GM18507 (cell line): Measurements from ENCODE around the gene NREP.

Experiments
- DNase-seq: peaks from one replicate; pipeline ENCODE4 v3.0.0; 2011; ENCODE audit warnings: low read depth; ENCODE audit not compliant: insufficient read length; ENCODE audit errors: extremely low spot score
- FAIRE-seq: peaks from 2 replicates; lab custom pipeline; 2011; peaks lifted over from hg19 to GRCh38; lab: Jason Lieb, UNC

NREP gene, protein sequence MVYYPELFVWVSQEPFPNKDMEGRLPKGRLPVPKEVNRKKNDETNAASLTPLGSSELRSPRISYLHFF

GRCh38 chr5:111756581-111757354 lies at the start of gene NREP:
Gene NREP (minus strand): TSS chr5:111757194. CDS start chr5:111755772, 1,422 bp downstream.
- no peak for FAIRE-seq
- no peak for DNase-seq

- FAIRE-seq: no peak
- DNase-seq: no peak
These were observed 49.8 kb upstream of the NREP start for GRCh38 chr5:111806753-111807152.

- FAIRE-seq (no peak), DNase-seq (no peak)
These were observed 49.2 kb upstream of the NREP start for GRCh38 chr5:111806156-111806555.

DNA sequence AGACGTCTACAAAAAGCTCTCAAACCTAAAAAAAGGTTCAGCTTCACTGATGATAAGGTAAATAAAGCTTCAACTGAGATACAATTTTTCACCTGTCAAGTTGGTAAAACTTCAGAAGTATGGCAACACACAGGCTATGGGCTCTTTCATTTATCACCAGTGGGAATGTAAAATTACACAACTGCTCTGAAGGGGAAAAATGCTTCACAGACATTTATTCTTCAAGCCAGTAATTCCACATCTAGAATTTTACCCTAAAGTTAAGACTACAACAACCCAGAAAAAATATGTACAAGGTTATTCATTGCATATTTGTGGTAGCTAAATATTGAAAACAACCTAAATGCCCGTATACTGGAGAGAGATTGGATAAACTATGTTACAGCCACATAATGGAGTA lies 48.1 kb upstream of the NREP start:
- DNase-seq (no peak), FAIRE-seq (no peak)

- DNase-seq (no peak), FAIRE-seq (no peak)
These were observed 43.4 kb upstream of the NREP start for GRCh38 chr5:111800351-111800750.

DNA sequence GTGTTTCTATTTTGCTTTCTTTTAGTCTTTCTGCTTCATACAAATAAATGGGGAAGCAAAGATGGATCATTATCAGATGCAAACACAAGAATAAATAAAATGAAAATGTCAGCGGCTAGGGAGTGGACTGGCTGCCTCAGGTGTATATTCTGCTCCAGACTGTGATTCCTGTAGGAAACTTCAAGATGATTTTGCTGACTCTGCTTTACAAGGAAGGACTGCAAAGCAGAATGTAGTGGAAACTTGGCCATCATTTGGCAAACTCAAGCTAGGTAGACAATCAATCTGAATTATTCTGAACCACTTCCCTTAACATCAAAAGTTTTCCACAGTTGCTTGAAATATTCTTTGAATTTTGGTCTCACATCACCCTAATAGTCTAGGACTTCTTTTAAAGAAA lies 38.1 kb upstream of the NREP start:
- FAIRE-seq (no peak), DNase-seq (no peak)

DNA sequence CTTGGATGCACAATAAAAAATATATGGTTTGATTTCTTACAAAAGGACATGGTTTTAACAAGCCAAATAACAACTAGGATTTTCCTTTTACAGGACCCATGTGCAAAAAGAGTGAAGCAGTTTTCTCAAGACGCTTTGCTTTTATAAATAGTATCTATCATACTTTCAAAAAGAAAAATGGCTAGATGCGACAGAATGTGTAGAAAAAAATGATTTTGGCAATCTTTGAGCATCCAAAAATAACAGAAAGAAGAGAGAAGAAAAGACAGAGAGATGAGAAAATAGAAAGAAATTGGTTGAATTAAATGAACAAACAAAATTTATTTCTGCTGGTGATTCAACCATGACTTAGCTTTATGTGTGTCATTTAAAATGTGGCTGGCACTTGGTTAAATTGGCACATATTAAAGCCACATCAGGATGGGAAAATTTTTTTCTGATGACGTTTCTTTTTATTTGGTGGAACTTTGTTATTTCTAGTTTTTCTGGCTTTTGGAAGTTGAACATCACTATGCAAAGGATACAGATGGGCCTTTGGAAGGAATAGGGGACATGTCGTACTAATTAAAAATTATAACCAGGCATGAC lies 35.6 kb upstream of the NREP start:
- no peak for DNase-seq

DNA sequence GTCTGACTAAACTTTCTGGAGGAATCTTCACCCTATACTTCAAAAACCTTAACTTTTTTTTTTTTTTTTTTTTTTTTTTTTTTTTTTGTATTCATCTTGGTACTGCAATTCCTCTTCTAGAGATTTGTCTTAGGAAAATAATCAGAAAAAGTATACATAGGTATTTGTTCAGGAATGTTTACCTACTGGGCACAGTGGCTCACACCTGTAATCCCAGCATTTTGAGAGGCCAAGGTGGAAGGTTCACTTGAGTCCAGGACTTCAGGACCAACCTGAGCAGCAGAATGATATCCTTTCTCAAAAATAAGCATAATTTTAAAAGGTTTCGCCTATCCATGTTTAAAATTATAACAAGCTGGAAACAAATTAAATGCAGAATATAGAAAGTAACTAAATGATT lies 33.3 kb upstream of the NREP start:
- no peak for DNase-seq
- no peak for FAIRE-seq

More for the DNA sequence above, 35.6 kb upstream of the NREP start:
- no peak for FAIRE-seq

DNA sequence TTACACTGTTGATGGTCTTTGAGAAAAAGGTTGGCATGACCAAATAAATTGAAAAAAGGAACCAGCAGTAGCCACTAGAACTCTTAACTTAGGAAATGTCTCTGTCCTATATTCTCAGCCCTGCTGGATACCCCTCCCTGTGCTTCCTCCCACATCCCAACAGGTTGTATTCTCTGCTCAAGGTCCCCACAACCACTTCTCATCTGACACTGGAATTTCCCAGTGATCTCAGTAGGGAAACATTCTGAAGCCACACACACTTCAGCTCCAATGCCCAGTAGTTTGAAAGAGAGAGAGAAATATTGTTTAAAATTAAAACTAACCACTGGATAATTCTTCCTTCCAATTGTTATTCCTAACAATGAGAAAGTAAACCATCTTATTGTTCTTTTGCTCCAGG lies 30.0 kb upstream of the NREP start:
- no peak for DNase-seq
- FAIRE-seq: no peak

- DNase-seq (no peak), FAIRE-seq (no peak)
These were observed 27.6 kb upstream of the NREP start for GRCh38 chr5:111784491-111785181.

DNA sequence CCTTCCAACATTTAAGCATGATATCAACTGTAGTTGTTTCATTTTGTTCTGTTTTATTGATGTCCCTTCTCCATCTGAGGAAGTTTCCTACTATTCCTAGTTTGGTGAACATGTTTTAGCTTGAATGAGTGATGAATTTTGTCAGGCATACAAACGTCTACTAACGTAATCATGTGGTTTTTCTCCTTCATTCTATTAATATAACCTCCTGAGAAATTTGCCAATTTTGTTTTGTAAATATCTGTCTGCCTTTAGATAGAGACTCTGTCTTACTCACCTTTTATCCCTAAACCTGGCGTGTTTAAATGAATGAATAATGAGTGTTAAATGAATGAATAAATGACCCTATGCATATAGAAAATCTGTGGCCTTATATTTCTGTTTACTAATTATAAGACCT lies 26.5 kb upstream of the NREP start:
- FAIRE-seq: no peak
- no peak for DNase-seq

DNA sequence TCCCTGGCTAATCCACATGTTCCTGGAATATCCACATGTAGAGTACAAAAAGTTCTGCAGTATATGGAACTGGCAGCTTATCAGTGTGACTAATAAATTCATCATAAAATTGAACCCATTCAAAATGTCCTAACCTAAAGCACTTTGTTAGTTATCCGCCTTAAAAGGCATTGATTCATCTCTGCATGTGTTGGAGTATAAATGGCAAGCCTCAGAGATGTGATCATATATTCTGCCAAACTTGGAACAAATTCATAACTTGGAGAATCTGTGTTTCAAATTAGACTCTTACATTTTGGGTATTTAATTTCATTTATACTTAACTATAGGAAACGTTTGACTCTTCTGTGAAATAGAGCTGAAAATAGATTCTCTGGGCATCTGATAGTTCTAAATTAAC lies 25.2 kb upstream of the NREP start:
- FAIRE-seq (no peak), DNase-seq (no peak)

- FAIRE-seq (no peak), DNase-seq (no peak)
These were observed 24.2 kb upstream of the NREP start for GRCh38 chr5:111781200-111781599.

DNA sequence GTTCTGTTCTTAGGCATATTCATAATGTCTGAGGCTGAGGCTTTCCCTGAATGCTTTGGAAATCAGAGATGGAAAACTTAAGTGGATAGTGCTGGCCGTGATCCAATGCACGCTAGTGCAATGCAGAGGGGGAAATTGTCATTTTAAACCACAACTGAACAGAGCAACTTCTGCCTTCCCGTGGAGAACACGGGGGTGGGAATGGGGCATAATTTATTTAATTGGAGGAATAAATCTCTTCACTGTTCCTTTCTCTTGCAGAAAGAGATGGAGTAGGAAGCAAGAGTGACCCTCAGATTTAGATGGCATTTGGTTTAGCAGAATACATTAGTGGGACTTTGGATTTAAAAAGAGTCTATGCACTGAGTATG lies 22.9 kb upstream of the NREP start:
- DNase-seq: no peak
- FAIRE-seq: no peak

DNA sequence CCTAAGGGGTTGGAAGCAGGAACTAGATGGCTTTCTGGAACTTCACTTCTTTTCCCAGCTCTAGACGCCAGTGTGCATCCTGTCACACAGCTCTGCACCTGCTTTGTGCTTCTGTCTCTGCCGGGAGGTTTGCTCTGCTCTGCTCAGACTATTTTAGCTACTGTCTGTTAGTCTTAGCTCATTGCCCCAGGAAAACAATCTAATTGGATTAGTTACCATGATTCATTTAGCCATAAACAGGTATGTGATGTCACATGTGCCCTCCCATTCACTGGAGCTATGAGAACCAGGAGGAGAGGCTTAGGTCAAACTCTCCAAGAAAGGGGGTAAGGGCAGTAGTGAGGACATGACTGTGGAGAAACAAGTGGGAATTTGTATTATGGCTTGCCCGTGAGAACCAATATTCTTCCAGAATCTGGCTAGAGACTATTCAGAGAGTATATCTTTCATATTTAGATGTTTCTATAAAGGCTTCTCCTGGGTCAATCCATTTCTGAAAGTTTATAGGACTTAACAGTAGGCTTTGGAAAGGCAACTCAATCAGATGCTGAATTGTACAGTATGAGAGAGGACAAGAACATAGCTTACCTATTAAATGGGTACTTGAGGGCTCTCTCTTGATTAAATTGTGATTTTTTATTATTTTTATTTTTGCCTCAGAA lies 22.4 kb upstream of the NREP start:
- FAIRE-seq (no peak), DNase-seq (no peak)

DNA sequence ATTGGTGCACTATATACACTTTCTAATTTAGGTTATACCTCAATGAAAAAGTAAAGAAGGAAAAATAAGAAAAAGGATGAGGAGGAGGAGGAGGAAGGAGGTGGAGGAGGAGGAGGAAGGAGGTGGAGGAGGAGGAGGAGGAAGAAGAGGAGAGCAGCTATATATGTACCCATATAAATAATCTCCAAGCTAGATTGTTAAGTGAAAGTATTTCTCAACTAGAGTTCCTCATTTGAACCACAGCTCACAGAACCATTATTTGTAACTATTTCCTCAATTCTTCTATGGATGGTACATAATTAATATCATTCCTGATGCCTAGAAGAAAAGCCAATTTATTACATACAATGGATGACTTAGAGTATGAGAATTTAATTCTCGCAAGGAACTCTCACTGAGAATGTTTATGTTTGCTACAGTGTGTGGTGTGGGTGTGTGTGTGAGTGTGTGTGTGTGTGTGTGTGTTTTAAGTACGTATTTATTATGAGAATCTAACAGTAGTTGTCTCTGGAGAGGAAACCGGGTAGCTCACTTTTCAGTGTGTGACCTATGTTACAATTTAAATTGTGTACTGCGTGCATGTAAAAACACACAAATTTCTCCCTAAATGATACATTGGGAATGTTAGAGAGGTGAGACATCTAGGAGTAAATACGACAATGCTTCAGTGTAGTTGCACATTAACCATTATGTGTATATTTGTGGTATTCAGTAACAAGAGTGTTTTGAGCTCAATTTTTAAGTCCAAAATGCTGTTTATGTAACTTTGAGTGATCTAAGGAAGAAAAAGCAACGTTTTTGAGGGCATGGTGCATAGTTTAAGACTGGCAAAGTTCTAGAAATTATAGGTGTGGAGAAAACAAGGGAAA lies 20.2 kb upstream of the NREP start:
- FAIRE-seq: peak; percentile 45

DNA sequence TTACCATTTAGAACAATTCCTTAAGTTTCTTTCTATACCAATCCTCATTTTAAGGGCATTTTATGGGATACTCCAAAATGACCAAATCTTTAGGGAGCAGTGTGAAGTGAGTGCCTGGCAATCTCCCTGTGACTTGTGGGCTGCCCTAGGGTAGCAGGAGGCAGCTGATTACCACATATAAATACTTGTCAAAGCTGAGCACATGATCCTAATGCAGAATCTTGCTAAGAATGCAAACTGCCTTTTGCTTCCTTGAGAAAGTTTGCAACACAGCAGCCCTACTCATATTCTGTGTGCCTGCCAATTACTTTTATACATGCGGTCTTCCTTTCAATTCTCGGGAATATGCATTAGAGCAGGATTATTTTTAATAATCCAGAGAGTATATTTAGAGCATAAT lies 18.2 kb upstream of the NREP start:
- DNase-seq (no peak), FAIRE-seq (no peak)

More for the DNA sequence above, 20.2 kb upstream of the NREP start:
- DNase-seq: no peak

DNA sequence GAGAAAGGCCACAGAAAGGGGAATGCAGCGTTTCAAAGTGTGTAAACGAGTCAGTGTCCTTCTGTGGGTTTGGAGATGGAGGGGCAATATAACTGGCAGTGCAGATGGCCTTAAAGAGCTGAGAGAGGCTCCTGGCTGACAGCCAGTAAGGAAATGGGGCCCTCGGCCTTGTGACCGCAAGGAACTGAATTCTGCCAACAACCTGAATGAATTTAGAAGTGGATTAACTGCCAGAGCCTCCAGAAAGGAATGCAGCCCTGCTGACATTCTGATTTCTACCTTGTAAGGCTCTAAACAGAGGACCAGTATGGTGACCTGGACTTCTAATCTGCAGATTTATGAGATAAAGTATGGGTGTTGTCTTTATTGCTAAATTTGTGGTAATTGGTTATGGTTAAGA lies 17.5 kb upstream of the NREP start:
- peak; percentile 77 for FAIRE-seq
- DNase-seq: no peak

- no peak for FAIRE-seq
- DNase-seq: no peak
These were observed 15.6 kb upstream of the NREP start for GRCh38 chr5:111772456-111773122.
